ENCODE results near the gene PLPPR5. TPM values are rescaled to one million over a fixed set of nuclear protein-coding genes. Genes with fewer than 3 reads are reported as not detected.

The PLPPR5 gene
- total RNA-seq, 1 experiment from 2014 or later, result not detected

- ChIA-PET POLR2A (no interaction called here), RAD21 (ENCODE audit: low non-redundant PET in 1 of 2, low total read pairs in 2 of 2, uncharacterized antibody in 2 of 2, unreplicated experiment in 2 of 2) (no interaction called here), CTCF (no interaction called here)
- BruUV-seq (replicated peaks), result no TSS peak
- Histone ChIP-seq H3K9me2 (ENCODE audit: insufficient read depth) (no peaks in the 10 kb centered on the region), H3K36me3 (ENCODE audit: control insufficient read depth in 1 of 2, insufficient read depth in 2 of 2, low read length in 2 of 2) (no peaks in the 10 kb centered on the region), H3K9ac (ENCODE audit: low read length) (no peak overlapping the region), H3K27me3 (ENCODE audit: insufficient read depth, low read length) (no peaks in the 10 kb centered on the region), H3K4me3 (replicated peaks in 1 of 2; ENCODE audit: low read depth in 1 of 2, low read length in 2 of 2) (no peak overlapping the region), H4K20me1 (ENCODE audit: insufficient read depth) (no peaks in the 10 kb centered on the region), H3K9me3 (ENCODE audit: control insufficient read depth in 1 of 2, insufficient read depth in 1 of 2, low read depth in 1 of 2, low read length in 2 of 2) (no peaks in the 10 kb centered on the region), H3K27ac (ENCODE audit: low read depth, low read length) (no peak overlapping the region), H3K4me2 (ENCODE audit: low read length) (no peak overlapping the region), H2AFZ (ENCODE audit: low read depth, low read length, poor library complexity, severe bottlenecking) (no peak overlapping the region), H3K79me2 (ENCODE audit: insufficient read depth, low read length) (no peaks in the 10 kb centered on the region), H3K4me1 (ENCODE audit: control insufficient read depth in 1 of 2, insufficient read depth in 2 of 2, low read length in 2 of 2) (no peaks in the 10 kb centered on the region)
- intact Hi-C loops (cut with micrococcal nuclease), result no loop called here
- DNase-seq (ENCODE audit: low read depth, low spot score), result no peak
- TF ChIP-seq REST (IDR thresholded peaks at IDR 0.05; ENCODE audit: low read depth) (no peak), POLR2AphosphoS5 (IDR thresholded peaks at IDR 0.05; ENCODE audit: low read depth, low read length) (no peak), EZH2 (IDR thresholded peaks at IDR 0.05) (no peak), EGR1 (IDR thresholded peaks at IDR 0.05; ENCODE audit: low read depth) (no peak), TCF7L2 (IDR thresholded peaks at IDR 0.05; ENCODE audit: borderline replicate concordance, extremely low read depth, insufficient read depth, insufficient read length) (no peak), CTCF (IDR thresholded peaks at IDR 0.05 in 2 of 3, conservative IDR thresholded peaks at IDR 0.05 in 1 of 3; ENCODE audit: borderline replicate concordance in 1 of 3, insufficient read depth in 1 of 3, low read depth in 2 of 3, low read length in 2 of 3) (no peak), CEBPB (IDR thresholded peaks at IDR 0.05; ENCODE audit: low read depth) (no peak), ZNF274 (IDR thresholded peaks at IDR 0.05; ENCODE audit: low read depth, low read length) (no peak), SRF (IDR thresholded peaks at IDR 0.05; ENCODE audit: low read depth) (no peak)
- TF ChIP-seq, protein P1, sequence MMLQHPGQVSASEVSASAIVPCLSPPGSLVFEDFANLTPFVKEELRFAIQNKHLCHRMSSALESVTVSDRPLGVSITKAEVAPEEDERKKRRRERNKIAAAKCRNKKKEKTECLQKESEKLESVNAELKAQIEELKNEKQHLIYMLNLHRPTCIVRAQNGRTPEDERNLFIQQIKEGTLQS (IDR thresholded peaks at IDR 0.05), result no peak
- ATAC-seq, result no peak
These were observed 100.0 kb downstream of the PLPPR5 start for GRCh38 chr1:98904684-98905083.
